ENCODE measurements around the gene TRAF5. TPM values are rescaled to one million over a fixed set of nuclear protein-coding genes. Genes with fewer than 3 reads are reported as not detected.

TRAF5 gene
- total and polyA plus RNA-seq, 8 donors, result 10.1 to 29.2 (median 24.0) TPM

DNA sequence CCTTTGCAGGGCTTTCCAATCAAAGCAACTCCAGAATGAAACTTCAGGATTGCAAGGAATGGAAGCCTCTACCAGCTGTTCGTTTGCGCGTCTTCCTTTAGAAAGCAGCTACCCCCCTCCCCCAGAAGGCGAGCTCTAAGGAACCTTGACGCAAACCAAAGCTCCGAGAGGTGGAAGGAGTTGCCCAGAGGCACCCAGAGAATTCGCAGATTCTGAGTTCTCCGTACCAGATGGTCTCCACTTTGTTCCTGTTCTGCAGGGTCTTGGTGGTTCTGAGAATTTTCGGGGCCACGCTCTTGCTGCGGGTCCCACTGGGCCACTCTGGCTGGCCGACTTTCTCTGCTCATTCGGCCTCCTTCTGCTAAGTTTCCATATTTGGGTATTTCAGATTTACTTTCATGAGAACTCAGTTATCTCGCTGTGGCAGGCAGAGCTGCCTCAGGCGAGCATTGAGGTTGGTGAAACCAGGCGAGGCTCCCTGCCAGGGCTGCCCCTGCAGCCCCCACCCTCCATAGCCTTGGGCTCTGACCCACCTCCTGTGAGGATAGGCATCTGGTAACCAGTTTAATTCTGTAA is 801 bp downstream of the TRAF5 start:
- peaks cover 0 to 9% of the 10 kb centered on the region in 2 donors for H3K27me3 ChIP-seq
- peak overlapping the region; percentile 71 to 81 for H3K27ac ChIP-seq
- intact Hi-C loops (cut with DNase I), result loop anchor here in 1 of 2 donors (10.0 kb wide), 2 partner anchors 147 to 187 kb away; no protein-coding TSS in a partner anchor
- ATAC-seq (peak; percentile 52), DNase-seq (peak in 2 of 4 donors; percentile 48 to 53)
- peak overlapping the region; percentile 64 to 69 for H3K4me3 ChIP-seq
- TF ChIP-seq, protein P1, sequence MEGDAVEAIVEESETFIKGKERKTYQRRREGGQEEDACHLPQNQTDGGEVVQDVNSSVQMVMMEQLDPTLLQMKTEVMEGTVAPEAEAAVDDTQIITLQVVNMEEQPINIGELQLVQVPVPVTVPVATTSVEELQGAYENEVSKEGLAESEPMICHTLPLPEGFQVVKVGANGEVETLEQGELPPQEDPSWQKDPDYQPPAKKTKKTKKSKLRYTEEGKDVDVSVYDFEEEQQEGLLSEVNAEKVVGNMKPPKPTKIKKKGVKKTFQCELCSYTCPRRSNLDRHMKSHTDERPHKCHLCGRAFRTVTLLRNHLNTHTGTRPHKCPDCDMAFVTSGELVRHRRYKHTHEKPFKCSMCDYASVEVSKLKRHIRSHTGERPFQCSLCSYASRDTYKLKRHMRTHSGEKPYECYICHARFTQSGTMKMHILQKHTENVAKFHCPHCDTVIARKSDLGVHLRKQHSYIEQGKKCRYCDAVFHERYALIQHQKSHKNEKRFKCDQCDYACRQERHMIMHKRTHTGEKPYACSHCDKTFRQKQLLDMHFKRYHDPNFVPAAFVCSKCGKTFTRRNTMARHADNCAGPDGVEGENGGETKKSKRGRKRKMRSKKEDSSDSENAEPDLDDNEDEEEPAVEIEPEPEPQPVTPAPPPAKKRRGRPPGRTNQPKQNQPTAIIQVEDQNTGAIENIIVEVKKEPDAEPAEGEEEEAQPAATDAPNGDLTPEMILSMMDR (IDR thresholded peaks at IDR 0.05), result no peak
- H3K36me3 ChIP-seq, result no peaks in the 10 kb centered on the region
- peaks cover 4 to 17% of the 10 kb centered on the region in 2 donors for H3K4me1 ChIP-seq
- no peaks in the 10 kb centered on the region for H3K9me3 ChIP-seq

DNA sequence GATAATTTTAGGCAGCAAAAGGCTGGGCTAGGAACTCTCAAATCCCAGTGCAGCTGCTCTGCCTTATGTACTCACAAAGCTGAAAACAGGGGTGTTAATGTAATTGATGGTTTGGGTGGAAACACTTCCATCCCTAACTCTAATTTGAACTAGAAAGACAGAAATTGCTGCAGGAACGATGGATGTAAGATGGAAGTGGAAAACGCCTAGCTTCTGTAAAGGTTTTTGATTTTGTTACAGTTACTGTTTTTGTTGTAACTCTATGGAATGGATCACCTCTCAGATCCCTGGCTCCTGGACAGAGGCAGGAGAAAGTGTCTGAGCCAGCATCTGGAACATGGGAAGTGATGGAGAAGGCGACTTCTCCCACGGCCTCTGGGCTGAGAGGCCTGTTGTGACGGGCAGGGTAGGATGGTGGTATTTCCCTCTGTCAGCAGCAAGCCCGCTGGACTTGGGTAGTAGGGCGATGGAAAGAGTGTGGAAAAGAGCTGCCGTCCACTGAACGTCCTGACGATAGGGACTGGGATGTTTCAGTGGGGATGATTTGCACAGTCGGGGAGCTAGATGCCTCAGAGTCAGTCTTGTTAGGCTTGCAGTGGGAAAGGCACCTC is 1.6 kb downstream of the TRAF5 start:
- ATAC-seq, result no peak

GRCh38 chr1:211328866-211329475 is 2.3 kb downstream of the TRAF5 start:
- intact Hi-C loops (cut with DNase I), result loop anchor here in 1 of 2 donors (10.0 kb wide), 2 partner anchors 146 to 186 kb away; no protein-coding TSS in a partner anchor
- H3K9me3 ChIP-seq, result no peaks in the 10 kb centered on the region
- TF ChIP-seq, protein P1 (IDR thresholded peaks at IDR 0.05), result no peak
- ATAC-seq (no peak), DNase-seq (no peak)
- H3K27ac ChIP-seq, result no peak overlapping the region
- peaks cover 4 to 17% of the 10 kb centered on the region in 2 donors for H3K4me1 ChIP-seq
- peaks cover 0 to 9% of the 10 kb centered on the region in 2 donors for H3K27me3 ChIP-seq
- H3K36me3 ChIP-seq, result no peaks in the 10 kb centered on the region
- H3K4me3 ChIP-seq, result no peak overlapping the region

More for the DNA sequence above, 1.6 kb downstream of the TRAF5 start:
- Histone ChIP-seq H3K4me1 (peaks cover 4 to 17% of the 10 kb centered on the region in 2 donors), H3K36me3 (no peaks in the 10 kb centered on the region), H3K9me3 (no peaks in the 10 kb centered on the region), H3K4me3 (peak overlapping the region in 1 of 2 donors; percentile 69), H3K27ac (no peak overlapping the region), H3K27me3 (peaks cover 0 to 9% of the 10 kb centered on the region in 2 donors)
- DNase-seq, result no peak
- TF ChIP-seq, protein P1 (IDR thresholded peaks at IDR 0.05), result no peak
- intact Hi-C loops (cut with DNase I), result loop anchor here in 1 of 2 donors (10.0 kb wide), 2 partner anchors 147 to 187 kb away; no protein-coding TSS in a partner anchor

DNA sequence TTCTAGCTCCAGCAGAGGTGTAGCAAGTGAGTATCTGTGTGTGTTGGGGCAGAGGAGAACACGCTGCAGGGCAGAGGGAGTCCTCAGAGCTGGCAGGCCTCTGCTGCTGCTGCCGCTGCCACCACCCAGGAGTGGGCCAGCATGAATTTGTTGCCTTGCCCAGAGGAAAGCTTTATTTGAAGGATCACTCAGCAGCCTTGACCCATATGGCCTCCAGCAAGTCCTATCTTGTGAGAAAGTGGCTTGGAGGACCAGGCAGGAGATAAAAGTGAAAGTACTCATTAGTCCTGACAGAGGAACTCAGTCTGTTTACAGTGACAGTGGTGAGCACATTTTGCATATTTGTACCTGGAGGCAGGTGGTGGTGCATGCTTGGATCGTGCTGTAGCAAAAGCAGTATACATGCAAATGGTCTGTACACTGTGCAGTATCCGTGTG is 3.1 kb downstream of the TRAF5 start:
- ATAC-seq (no peak), DNase-seq (no peak)
- H3K4me1 ChIP-seq, result peaks cover 4 to 17% of the 10 kb centered on the region in 2 donors
- no peak overlapping the region for H3K4me3 ChIP-seq
- intact Hi-C loops (cut with DNase I), result loop anchor here in 1 of 2 donors (10.0 kb wide), 2 partner anchors 145 to 185 kb away; no protein-coding TSS in a partner anchor
- H3K36me3 ChIP-seq, result no peaks in the 10 kb centered on the region
- H3K27ac ChIP-seq, result no peak overlapping the region
- H3K9me3 ChIP-seq, result no peaks in the 10 kb centered on the region
- H3K27me3 ChIP-seq, result peaks cover 0 to 9% of the 10 kb centered on the region in 2 donors
- TF ChIP-seq, protein P1 (IDR thresholded peaks at IDR 0.05), result no peak
